HG03565 (cell line): Measurements from ENCODE around the gene RIC3.
"Not testable (repeated sequence)": the region's sequence is repeated elsewhere in the genome, so short reads cannot be mapped to it uniquely, and the experiment has no call there.

Experiments
- ATAC-seq: cut with Tn5 transposase; IDR thresholded peaks from one replicate; pipeline ENCODE4 v1.9.1; 2021; ENCODE audit warnings: mild to moderate bottlenecking, moderate library complexity; ENCODE audit not compliant: unreplicated experiment

Gene RIC3

DNA sequence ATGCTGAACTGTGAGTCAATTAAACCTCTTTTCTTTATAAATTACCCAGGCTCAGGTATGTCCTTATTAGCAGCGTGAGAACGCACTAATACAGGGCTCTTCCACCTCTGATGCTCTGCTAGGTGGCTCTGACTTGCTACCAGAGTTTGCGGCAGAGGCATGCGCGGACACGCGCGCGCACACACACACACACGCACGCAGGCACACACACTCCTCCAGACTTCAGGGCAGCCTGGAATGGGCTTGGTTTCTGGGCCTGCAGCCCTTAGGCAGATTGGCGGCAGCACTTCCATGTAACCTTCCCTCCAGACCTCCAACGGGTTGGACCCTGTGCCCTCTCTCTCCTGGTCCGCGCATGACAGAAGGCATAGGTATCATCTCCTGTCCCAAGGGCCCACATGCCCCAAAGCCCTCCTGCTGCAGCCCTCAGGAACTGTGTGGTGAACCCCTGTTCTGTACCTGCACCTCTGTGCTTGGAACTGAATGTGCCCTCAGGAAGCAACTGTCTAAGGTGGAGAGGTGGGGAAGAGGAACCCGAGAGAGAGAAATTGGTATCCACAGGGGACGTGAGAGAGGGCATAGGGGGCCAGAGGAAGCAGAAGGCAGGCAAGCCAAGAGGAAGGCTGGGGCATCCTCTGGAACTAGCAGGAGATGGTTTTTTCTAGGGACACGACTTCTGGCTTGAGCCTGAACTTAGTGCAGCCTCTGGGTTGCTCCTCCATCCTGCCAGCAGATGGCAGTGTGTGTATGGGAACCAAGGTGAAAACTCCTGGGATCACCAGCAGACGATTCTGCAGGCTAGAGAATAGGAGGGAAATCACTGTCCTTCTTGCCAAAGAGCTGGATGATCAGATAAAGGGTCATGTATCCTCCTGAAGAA, 23.4 kb upstream of the RIC3 start:
- ATAC-seq = no peak

DNA sequence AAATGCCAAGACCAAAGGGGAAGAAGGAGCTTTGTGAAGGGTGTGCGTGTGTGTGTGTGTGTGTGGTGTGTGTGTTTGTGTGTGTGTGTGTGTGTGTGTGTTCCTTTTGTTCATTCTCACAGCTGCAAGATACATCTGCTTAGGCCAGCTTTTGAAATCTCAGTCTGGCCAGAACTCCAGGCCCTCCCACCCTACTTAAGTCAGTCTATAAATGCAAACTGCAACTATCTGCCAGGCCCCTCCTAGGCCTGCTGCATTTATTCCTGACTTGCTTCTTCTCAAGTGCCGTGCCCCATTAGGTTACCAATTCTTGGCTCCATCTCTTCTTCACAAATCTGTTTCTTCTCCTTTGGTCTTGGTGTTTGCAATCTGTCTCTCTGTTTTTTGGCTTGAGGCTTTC, 21.6 kb upstream of the RIC3 start:
- no peak for ATAC-seq

DNA sequence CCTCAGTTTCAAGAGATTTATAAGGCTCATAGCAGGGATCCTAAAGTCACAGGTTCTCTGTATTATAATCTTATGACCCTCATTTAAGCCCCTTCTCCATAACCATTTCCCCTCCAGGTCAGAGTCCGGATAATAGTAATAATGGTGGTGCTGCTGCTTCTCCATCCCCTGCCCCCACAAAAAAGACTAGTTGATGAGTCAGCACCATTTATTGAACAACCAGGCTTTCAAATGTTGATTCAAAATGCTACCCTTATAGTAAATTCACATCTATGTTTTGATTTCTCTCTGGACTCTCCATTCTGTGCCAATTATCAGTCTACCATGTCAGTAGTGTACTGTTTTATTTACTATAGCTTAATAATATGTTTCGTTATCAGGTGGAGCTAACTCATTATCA, 17.6 kb upstream of the RIC3 start:
- no peak for ATAC-seq

DNA sequence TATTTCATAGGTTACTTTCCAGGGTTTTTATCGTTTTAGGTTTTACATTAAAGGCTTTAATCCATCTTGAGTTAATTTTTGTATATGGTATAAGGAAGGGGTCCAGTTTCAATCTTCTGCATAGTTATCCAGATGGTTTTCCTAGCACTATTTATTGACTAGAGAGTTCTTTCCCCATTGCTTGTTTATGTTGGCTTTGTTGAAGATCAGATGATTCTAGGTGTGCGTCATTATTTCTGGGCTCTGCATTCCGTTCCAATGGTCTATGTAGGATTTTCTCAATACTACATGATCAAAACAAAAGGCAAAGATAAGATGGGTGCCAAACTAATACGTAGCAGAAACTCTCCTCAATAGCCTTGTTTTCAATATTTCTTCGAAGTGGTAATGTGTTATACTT, 14.3 kb upstream of the RIC3 start:
- ATAC-seq = no peak

DNA sequence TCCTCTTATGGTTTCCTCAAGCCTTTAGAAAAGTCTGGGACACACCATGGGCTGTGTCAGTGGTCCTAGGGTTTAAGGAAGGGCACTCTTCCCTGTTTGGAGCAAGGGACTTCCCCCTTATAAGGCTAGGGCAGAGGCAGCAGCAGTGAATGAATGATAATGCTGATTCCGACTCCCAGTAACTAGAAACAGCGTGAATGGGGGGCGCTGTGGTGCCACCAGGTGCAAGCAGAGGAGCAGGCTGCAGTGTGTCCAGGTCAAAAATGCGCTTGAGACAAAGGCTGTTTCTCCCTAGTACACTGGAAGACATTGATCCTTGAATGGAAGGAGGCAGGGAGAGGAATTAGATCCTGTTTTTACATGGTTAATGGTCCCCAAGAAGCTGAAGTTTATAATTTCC, 11.6 kb upstream of the RIC3 start:
- ATAC-seq = no peak

DNA sequence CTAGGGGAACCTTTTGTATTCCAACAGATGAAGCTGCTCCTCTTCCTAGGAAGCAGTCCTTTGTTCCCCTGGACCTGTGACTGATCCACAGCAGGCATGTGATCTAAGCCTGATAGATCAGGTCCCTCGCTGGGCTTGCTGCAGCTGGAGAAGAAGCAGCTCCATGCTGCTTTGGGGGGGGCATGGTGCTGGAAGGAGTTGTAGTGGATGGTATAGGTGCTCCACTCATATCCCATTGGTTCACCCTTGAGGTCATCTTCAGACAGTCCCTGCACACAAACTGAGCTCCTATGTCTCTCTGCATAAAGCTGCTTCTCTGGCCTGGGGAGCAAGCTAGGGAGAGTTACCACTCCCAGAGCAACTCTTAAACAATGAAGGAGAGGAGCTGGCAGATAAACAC, 9.5 kb upstream of the RIC3 start:
- ATAC-seq = no peak

DNA sequence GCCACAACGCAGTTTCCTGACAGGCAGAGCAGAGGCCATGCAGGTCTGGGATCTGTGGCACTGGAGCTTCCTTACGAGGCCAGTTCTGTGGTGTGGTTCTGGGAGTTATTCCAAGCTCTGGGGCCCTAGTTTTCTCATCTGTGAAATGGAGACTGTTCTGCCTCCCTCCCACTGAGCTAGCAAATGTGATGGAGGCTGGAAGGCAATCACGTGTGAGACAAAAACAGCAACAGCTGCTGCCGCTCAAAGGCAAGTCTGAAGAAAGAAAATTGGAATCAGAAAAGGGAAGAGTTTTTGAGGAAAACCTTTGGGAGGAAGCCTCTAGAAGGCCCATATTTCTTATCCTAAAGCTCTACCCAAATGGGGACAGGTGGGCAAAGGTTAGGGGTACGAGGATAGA, 8.3 kb upstream of the RIC3 start:
- no peak for ATAC-seq

DNA sequence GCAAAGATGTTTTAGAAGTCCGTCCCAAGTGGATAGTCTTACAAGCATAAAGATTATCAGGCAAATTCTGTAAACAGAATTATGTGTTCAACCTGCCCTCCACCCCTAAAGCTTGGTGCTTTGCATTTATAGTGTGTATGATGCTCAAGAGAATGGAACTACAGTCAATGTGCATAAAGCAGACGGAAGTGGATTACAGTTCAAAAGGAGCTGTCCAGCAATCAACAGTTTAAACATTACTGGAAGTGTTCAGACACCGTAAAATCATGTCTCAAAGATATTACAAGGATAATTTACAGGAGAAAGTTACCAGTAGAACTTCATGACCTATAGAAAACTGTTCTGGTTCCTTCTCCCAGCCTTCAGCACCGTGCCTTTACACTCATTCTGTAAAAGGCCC, 1.0 kb downstream of the RIC3 start:
- no peak for ATAC-seq

DNA sequence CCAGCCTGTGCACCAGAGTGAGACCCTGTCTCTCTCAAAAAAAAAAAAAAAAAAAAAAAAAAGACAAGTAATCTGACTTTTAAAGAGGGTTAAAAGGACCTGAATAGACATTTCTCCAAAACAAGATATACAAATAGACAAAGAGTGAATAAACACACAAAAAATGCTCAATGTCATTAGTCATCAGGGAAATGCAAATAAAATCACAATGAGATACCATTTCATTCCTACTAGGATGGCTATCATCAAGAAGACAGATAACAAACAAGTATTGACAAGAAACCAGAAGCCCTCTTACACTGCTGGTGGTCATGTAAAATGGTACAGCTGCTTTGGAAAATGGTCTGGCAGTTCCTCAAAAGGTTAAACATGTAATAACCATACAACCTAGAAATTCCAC, 4.1 kb downstream of the RIC3 start:
- ATAC-seq = no peak

DNA sequence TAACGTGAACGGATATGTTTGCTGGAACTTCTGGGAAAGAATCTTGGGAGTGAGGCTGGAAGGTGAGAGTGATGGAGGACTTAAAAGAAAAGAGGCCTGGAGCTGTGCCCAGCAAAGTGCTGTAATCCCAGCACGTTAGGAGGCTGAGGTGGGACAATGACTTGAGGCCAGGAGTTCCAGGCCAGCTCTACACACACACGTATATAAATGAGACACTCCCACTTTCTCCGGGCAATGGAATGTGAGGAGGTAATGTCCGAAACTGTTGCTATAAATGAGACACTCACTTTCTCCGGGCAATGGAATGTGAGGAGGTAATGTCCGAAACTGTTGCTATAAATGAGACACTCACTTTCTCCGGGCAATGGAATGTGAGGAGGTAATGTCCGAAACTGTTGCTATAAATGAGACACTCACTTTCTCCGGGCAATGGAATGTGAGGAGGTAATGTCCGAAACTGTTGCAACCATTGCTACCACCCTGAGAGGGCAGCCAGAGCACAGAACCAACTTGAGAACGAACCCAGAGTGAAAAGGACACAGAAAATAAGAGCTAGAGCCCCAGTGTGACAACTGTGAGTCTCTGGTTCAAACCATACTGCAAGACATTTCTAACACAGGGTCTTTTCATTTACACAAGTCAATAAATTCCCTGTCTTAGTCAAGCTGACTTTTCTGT, 7.1 kb downstream of the RIC3 start:
- ATAC-seq = not testable (repeated sequence)

DNA sequence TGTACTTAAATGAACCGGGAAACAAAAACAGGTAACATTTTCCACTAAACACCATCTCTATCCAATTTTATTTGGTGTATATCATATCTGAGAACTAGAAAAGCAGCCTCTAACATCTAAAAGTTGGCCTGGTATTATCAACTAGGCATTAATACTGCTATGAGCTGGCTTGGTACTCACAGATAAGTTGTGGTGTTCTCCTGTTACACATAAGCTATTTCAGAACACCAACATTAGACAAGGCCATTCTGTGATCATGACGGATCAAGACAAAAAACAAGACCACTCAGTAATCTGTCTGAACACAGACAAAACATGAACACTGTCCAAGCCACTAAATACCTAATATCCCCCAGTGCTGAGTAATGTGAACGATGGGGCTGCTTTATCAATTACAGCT, 11.9 kb downstream of the RIC3 start:
- no peak for ATAC-seq

DNA sequence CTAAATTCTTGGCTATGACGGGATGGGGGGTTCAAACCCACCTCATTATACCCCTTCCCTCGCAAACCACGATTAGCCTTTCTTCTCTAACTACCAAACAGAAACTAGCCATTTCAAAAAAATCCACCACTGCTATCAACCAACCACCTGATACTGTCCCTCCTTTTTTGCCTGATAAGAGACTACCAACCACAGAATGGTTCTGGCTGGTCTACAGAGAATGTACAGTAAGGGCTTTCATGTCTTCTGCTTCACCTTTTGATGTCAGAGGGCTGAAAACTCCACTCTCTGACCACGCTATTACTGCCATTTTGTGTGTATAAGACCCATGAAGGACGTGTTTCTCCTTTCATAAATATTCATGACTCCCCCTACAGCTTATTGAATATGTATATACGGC, 19.1 kb downstream of the RIC3 start:
- ATAC-seq = no peak

DNA sequence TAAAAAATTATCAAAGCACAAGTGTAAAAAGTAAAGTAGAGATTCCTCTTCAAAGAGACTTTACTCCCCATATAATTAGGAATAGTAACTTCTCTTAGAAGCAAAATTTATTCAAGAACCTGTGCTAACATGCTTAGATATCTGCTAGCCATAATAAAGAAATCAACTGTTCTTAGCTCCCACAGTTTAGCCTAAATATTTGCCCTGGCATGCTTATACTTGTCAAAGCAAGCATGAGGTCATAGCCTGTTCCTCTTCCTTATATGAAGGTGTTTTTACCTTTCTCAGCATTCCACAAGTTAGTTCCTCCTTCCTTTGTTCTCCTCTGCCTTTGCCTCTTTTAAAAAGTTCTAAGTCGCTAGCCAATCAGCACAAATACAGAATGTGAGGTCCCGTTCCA, 30.3 kb downstream of the RIC3 start:
- ATAC-seq = no peak

DNA sequence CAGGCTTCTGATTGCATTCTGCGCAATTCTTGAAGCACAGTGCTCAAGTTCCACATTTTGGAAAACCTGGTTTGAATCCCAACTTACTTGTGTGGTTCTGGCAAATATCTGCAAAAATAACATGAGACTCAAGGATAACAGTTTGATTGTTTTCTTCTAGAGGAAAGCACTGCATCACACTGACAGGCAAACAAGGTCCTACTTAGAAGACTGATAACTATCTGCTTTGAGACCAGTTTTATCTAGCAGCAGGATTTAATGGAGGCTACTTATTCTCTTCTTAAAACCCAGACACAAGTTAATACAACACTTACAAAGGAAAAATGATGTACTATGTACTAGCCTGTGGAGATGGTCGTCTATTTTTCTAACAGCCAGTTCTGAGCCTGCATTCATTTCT, 41.4 kb downstream of the RIC3 start:
- ATAC-seq = no peak

DNA sequence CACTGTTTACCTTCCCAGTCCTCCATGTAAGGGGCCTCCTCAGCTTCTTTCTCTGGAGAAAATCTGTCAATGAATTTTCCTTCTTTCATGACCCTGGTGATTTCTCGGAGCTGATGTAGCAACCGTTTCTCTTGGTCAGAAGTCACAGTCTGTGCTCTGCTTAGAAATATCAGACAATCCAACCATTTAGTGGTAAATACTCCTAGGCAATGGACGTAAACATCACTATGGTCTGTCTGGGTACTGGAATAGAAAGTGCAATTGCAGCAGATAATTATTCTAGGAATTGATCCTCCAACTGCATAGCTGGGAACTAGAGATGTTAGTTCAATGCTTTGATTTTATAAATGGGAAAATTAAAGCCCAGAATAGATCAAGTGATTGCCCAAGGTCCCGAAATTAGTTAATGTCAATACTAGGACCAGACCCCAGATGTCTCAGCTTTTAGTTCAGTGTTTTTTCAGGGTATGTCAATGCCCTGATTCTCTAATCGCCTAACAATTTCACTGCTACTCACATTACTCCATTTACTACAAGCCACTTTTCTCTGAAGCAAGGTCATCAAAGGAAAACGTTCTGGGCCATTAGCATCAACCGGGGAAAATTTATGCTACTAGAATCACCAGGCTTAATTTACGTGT, 42.1 kb downstream of the RIC3 start:
- ATAC-seq = no peak

DNA sequence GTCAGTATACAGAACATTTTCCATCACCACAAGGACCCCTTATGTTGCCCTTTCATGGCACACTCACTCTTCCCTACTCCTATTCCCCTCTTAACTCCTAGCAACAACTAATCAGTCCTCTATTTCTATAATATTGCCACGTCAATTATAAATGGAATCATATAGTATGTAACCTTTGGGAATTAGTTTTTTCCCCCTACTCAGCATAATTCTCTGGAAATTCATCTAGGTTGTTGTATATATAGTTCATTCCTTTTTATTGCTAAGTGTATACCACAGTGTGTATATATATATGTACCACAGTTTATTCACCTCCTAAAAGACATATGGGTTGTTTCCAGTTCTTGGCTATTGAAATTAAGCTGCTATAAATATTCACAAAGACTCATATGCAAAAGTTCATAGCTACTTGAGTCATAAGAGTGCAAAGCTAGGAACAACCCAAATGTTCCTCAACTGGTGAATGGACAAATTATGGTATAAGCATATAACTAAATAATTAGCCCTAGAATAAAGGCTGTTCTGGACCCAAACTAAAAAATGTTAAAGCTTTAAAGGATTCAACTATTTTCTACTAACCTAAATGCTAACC, 46.6 kb downstream of the RIC3 start:
- ATAC-seq = no peak

DNA sequence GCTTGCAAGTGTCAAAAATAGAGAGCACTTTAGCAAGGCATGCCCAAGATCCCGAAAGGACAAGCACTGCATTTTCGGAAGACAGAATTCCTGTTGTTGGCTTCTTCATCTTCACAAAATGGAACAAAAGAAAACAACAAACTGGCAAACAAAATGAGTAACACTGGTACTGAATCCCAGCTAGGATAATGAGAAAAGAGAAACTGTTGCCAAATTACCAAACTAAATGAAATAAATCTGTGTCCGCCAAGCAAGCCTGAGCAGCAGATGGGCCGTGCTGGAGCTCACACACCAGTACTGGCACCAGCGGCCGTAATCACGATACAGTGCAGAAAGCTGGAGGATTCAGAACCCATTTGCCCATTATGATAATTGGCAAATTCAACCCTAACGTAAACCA, 57.2 kb downstream of the RIC3 start:
- no peak for ATAC-seq

DNA sequence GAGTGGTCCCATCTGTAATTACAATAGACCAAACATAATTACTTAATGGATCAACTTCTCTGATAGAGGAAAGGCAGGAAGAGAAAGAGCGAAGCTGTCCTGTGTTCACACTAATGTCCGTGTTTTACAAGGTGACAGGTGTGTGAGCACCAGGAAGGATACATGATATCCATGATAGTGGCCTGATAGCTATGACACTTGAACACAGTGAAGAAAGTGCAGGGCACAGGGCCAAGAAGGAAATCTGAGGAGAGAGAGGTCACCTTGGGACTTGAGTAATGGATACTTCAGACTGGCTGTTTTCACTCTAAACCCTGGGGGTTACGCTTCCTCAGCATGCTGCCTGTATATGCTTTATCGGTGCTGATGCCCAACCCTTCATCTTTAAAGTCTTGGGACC, 58.4 kb downstream of the RIC3 start:
- no peak for ATAC-seq

DNA sequence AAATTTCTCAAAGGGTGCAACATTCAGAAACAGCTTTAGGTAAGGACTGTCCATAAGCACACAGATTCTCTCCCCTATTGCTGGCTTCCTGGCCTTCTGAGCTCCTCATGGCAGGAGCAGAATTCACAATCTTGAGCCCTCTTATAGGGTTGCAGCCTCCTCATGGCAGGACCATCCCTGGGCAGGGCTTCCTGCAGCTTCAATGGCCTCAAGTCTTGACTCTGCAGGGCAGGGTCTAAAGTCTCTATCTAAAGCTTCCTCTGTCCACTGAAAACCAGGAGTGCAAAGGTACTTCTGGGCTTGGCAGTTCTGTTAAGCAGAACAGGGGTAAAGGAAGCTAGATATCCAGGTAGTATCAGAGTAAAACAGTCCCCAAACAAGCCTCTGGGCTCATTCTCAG, 59.1 kb downstream of the RIC3 start:
- no peak for ATAC-seq

DNA sequence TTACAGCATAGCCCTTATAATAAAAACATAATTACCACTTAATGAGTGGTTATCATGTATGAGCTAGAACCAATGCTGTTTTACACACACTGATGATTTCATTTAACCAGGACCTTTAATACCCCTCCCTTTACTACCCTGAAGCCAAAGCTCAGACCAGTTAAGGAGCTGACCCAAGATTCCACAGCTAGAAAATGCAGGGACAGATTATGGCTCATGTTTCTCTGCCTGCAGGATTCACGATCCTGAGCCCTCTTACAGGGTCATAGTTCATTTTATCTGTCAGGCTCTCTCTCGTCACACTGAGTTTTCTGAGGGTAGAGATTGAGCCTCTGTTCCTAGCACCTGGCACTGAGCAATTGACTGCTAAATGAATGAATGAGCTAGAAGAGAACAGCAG, 60.4 kb downstream of the RIC3 start:
- no peak for ATAC-seq

DNA sequence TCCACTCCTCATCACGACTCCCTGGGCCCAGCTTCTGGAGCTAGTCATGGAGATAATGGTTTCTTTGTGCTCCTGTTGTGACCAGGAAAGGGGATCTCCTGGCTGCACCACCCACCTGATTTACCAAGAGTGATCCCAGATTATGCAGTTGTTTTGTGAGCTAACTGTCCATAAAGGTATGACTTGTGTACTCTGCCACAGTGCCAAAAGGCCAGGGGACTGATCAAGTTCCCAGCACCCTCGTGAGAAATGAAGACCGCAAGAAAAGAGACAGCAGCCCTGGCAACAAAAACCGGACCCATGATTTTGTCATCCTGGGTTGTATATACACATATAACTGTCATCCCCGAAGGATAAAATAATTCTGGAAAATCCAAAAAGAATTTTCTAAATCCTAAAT, 61.2 kb downstream of the RIC3 start:
- ATAC-seq = no peak

DNA sequence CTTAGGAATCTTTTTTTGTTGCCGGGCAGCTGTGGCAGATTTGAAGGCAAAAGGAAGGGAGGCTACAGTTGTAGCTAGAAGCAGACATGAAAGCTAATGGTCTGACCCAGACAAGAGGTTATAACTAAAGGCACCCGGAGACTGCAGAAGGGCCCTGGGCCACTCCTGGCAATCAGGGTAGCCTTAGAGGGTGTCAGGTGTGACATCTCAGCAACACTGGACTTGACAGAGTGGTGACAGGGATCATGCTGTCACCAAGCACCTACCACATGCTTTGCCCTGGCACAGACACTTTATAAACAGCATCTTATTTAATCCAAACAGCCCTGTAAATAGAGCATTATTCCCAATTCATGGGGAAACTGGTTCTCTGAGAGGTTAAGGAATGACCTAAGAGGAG, 62.1 kb downstream of the RIC3 start:
- no peak for ATAC-seq
